NCI-H1694 treated with DMSO at 0.1 percent for 48 hours (cell line): Measurements from ENCODE around the gene THADA.

ENCODE experiments used
- DNase-seq: peaks from one replicate; lab custom pipeline; 2025; lab: John Stamatoyannopoulos, UW

THADA gene

GRCh38 chr2:43210467-43211303 lies 385.2 kb downstream of the THADA start:
- no peak for DNase-seq

- no peak for DNase-seq
These were observed 385.7 kb downstream of the THADA start for GRCh38 chr2:43210125-43210466.

GRCh38 chr2:43209204-43209717 lies 386.6 kb downstream of the THADA start:
- no peak for DNase-seq

GRCh38 chr2:43207553-43208300 lies 388.1 kb downstream of the THADA start:
- DNase-seq = no peak

- DNase-seq = no peak
These were observed 389.2 kb downstream of the THADA start for GRCh38 chr2:43206602-43207001.

- no peak for DNase-seq
These were observed 392.5 kb downstream of the THADA start for GRCh38 chr2:43203373-43203772.

GRCh38 chr2:43202289-43202688 lies 393.5 kb downstream of the THADA start:
- no peak for DNase-seq

- no peak for DNase-seq
These were observed 394.3 kb downstream of the THADA start for GRCh38 chr2:43201497-43201896.

- DNase-seq = no peak
These were observed 394.8 kb downstream of the THADA start for GRCh38 chr2:43201016-43201415.

- DNase-seq = no peak
These were observed 396.0 kb downstream of the THADA start for GRCh38 chr2:43199492-43200488.

- DNase-seq = no peak
These were observed 397.6 kb downstream of the THADA start for GRCh38 chr2:43198263-43198662.

- no peak for DNase-seq
These were observed 398.3 kb downstream of the THADA start for GRCh38 chr2:43197588-43197896.

GRCh38 chr2:43196768-43197587 lies 398.9 kb downstream of the THADA start:
- DNase-seq = no peak

- no peak for DNase-seq
These were observed 401.5 kb downstream of the THADA start for GRCh38 chr2:43194121-43194869.

GRCh38 chr2:43193652-43194120 lies 402.2 kb downstream of the THADA start:
- no peak for DNase-seq

- DNase-seq = no peak
These were observed 402.8 kb downstream of the THADA start for GRCh38 chr2:43192744-43193651.

GRCh38 chr2:43191947-43192516 lies 403.8 kb downstream of the THADA start:
- no peak for DNase-seq

GRCh38 chr2:43190311-43191052 lies 405.4 kb downstream of the THADA start:
- no peak for DNase-seq
